Measurements from ENCODE around the gene GPD1L. TPM values are rescaled to one million over a fixed set of nuclear protein-coding genes. Genes with fewer than 3 reads are reported as not detected.

The GPD1L gene
- total and polyA plus RNA-seq, 11 donors = 97.4 to 340 (median 164) TPM

DNA sequence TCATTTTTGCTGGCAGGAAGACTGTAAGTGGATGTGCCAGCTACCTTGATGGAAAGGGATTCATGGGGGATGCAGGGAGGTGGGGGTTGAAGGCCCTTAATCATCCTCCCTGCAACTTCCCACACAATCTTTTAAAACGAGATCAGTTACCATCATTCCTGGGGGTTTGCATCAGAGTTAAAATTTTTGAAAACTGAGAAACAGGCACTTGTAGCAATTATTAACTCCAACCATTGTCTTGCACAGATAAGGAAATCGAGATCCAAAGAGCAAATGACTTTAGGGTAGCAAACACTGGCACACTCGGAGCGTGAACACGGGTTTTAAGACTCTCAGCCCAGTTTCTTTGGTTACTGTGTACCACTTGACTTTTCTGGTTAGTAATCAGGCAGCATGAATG lies 41.9 kb downstream of the GPD1L start:
- H3K36me3 ChIP-seq = peaks cover 0 to 72% (median 40%) of the 10 kb centered on the region in 9 donors
- TF ChIP-seq POLR2A (IDR thresholded peaks at IDR 0.05) (no peak), CTCF (IDR thresholded peaks at IDR 0.05) (no peak)
- DNase-seq = no peak
- H3K9me3 ChIP-seq = no peaks in the 10 kb centered on the region
- no peaks in the 10 kb centered on the region for H3K27me3 ChIP-seq
- no peak overlapping the region for H3K27ac ChIP-seq
- no peak overlapping the region for H3K4me3 ChIP-seq
- intact Hi-C loops (cut with DNase I) = loop anchor here in 3 of 10 donors (10.0 kb wide), 3 partner anchors 64 to 534 kb away; no protein-coding TSS in a partner anchor
- 85 to 92% (median 89%) methylated on average over 5 of the region's 5 CpGs for WGBS, 4 donors
- peaks cover 0 to 21% (median 4%) of the 10 kb centered on the region in 12 donors for H3K4me1 ChIP-seq
- ATAC-seq = no peak

- Histone ChIP-seq H3K9me3 (no peaks in the 10 kb centered on the region), H3K36me3 (peaks cover 0 to 84% (median 58%) of the 10 kb centered on the region in 9 donors), H3K4me1 (peaks cover 0 to 6% (median 0%) of the 10 kb centered on the region in 12 donors), H3K27ac (no peak overlapping the region), H3K27me3 (no peaks in the 10 kb centered on the region), H3K4me3 (no peak overlapping the region)
- 90 to 94% (median 93%) methylated on average over 12 of the region's 12 CpGs for WGBS, 4 donors
- ATAC-seq (no peak), DNase-seq (no peak)
- TF ChIP-seq CTCF (IDR thresholded peaks at IDR 0.05) (no peak), POLR2A (IDR thresholded peaks at IDR 0.05) (no peak)
- intact Hi-C loops (cut with DNase I) = no loop called here
Measured at GRCh38 chr3:32153414-32154204, 47.2 kb downstream of the GPD1L start.

- H3K4me3 ChIP-seq = no peak overlapping the region
- TF ChIP-seq POLR2A (IDR thresholded peaks at IDR 0.05) (no peak), CTCF (IDR thresholded peaks at IDR 0.05) (peak in 1 of 12 donors; percentile 10)
- no peaks in the 10 kb centered on the region for H3K27me3 ChIP-seq
- 56 to 84% (median 79%) methylated on average over 3 of the region's 3 CpGs for WGBS, 4 donors
- H3K36me3 ChIP-seq = peaks cover 0 to 83% (median 58%) of the 10 kb centered on the region in 9 donors
- H3K4me1 ChIP-seq = peaks cover 0 to 6% (median 0%) of the 10 kb centered on the region in 12 donors
- H3K27ac ChIP-seq = no peak overlapping the region
- DNase-seq (no peak), ATAC-seq (peak in 2 of 4 donors; percentile 6 to 20)
- no peaks in the 10 kb centered on the region for H3K9me3 ChIP-seq
- intact Hi-C loops (cut with DNase I) = no loop called here
Measured at GRCh38 chr3:32154205-32154579, 47.8 kb downstream of the GPD1L start.

DNA sequence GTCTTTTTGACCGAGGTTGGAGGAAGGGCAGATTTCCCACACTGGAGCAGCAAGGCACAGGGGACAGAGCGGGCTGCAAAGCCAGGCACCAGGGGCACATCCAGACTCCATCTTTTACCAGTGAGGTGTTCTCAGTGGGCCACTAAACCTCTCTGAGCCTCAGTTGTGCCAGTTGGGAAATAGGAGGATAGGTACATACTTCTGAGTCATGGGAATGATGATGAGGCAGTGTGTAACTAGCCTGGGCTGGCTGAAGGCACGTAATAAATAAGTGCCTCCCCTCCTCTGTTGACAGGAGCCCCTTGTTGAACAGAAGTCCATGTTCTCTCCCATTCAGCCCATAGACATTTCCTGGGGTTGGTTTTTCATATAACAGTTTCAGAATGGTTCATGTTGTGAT lies 48.7 kb downstream of the GPD1L start:
- H3K9me3 ChIP-seq = no peaks in the 10 kb centered on the region
- intact Hi-C loops (cut with DNase I) = no loop called here
- H3K4me3 ChIP-seq = no peak overlapping the region
- H3K36me3 ChIP-seq = peaks cover 0 to 81% (median 57%) of the 10 kb centered on the region in 9 donors
- no peaks in the 10 kb centered on the region for H3K27me3 ChIP-seq
- TF ChIP-seq POLR2A (IDR thresholded peaks at IDR 0.05) (no peak), CTCF (IDR thresholded peaks at IDR 0.05) (no peak)
- no peak overlapping the region for H3K27ac ChIP-seq
- peaks cover 0 to 6% (median 0%) of the 10 kb centered on the region in 12 donors for H3K4me1 ChIP-seq
- no peak for DNase-seq
- WGBS, 4 donors = 88 to 97% (median 96%) methylated on average over 3 of the region's 3 CpGs
- ATAC-seq = no peak

All from heart left ventricle (tissue), 16 donors.